ENCODE measurements around the gene TAMALIN.

Gene TAMALIN

GRCh38 chr12:52050116-52050757, 43.5 kb downstream of the TAMALIN start:
- Mint-ChIP-seq H3K4me1 (peaks cover 71% of the 10 kb centered on the region), H3K36me3 (peaks cover 7% of the 10 kb centered on the region), H3K27me3 (no peaks in the 10 kb centered on the region), H3K27ac (peak overlapping the region; percentile 98), H3K4me3 (peak overlapping the region; percentile 89), H3K9me3 (no peaks in the 10 kb centered on the region)
- no peak for ATAC-seq

- H3K4me3 Mint-ChIP-seq: peak within 1 kb of the TSS; percentile 89
Measured at GRCh38 chr12:52050758-52051541, 44.2 kb downstream of the TAMALIN start, which contains the start of gene NR4A1. TSS of gene NR4A1 (plus strand) at chr12:52051442. CDS start at chr12:52054329, 2,887 bp downstream.

GRCh38 chr12:52052468-52053186, 45.9 kb downstream of the TAMALIN start:
- peaks cover 20% of the 10 kb centered on the region for H3K36me3 Mint-ChIP-seq
- H3K9me3 Mint-ChIP-seq: no peaks in the 10 kb centered on the region
- H3K27ac Mint-ChIP-seq: peak overlapping the region; percentile 98
- H3K27me3 Mint-ChIP-seq: no peaks in the 10 kb centered on the region
- peaks cover 61% of the 10 kb centered on the region for H3K4me1 Mint-ChIP-seq
- no peak for ATAC-seq
- H3K4me3 Mint-ChIP-seq: peak overlapping the region; percentile 89

More at GRCh38 chr12:52050758-52051541, 44.2 kb downstream of the TAMALIN start, which contains the start of gene NR4A1:
- Mint-ChIP-seq H3K36me3 (peaks cover 7% of the 10 kb centered on the region), H3K27me3 (no peaks in the 10 kb centered on the region), H3K4me1 (peaks cover 66% of the 10 kb centered on the region), H3K9me3 (no peaks in the 10 kb centered on the region), H3K27ac (peak within 1 kb of the TSS; percentile 98)
- ATAC-seq: peak; percentile 93

- Mint-ChIP-seq H3K36me3 (peaks cover 25% of the 10 kb centered on the region), H3K4me3 (peak overlapping the region; percentile 89), H3K4me1 (peaks cover 61% of the 10 kb centered on the region), H3K27ac (peak overlapping the region; percentile 98), H3K27me3 (no peaks in the 10 kb centered on the region), H3K9me3 (no peaks in the 10 kb centered on the region)
- ATAC-seq: no peak
Measured at GRCh38 chr12:52053536-52054209, 46.9 kb downstream of the TAMALIN start.

GRCh38 chr12:52054231-52054832, 47.6 kb downstream of the TAMALIN start:
- peaks cover 57% of the 10 kb centered on the region for H3K4me1 Mint-ChIP-seq
- no peak for ATAC-seq
- peaks cover 30% of the 10 kb centered on the region for H3K36me3 Mint-ChIP-seq
- peak overlapping the region; percentile 98 for H3K27ac Mint-ChIP-seq
- H3K27me3 Mint-ChIP-seq: no peaks in the 10 kb centered on the region
- H3K4me3 Mint-ChIP-seq: no peak overlapping the region
- H3K9me3 Mint-ChIP-seq: no peaks in the 10 kb centered on the region

- no peak for ATAC-seq
- Mint-ChIP-seq H3K27me3 (no peaks in the 10 kb centered on the region), H3K36me3 (peaks cover 30% of the 10 kb centered on the region), H3K4me1 (peaks cover 50% of the 10 kb centered on the region), H3K4me3 (no peak overlapping the region), H3K9me3 (no peaks in the 10 kb centered on the region), H3K27ac (no peak overlapping the region)
Measured at GRCh38 chr12:52054833-52055730, 48.3 kb downstream of the TAMALIN start.

GRCh38 chr12:52055731-52056711, 49.3 kb downstream of the TAMALIN start:
- peaks cover 30% of the 10 kb centered on the region for H3K36me3 Mint-ChIP-seq
- peaks cover 43% of the 10 kb centered on the region for H3K4me1 Mint-ChIP-seq
- ATAC-seq: no peak
- H3K27ac Mint-ChIP-seq: no peak overlapping the region
- no peaks in the 10 kb centered on the region for H3K27me3 Mint-ChIP-seq
- no peak overlapping the region for H3K4me3 Mint-ChIP-seq
- no peaks in the 10 kb centered on the region for H3K9me3 Mint-ChIP-seq

- Mint-ChIP-seq H3K4me3 (no peak overlapping the region), H3K27me3 (no peaks in the 10 kb centered on the region), H3K36me3 (peaks cover 30% of the 10 kb centered on the region), H3K9me3 (no peaks in the 10 kb centered on the region), H3K27ac (no peak overlapping the region), H3K4me1 (peaks cover 34% of the 10 kb centered on the region)
- no peak for ATAC-seq
Measured at GRCh38 chr12:52056801-52057637, 50.3 kb downstream of the TAMALIN start.

- Mint-ChIP-seq H3K27me3 (no peaks in the 10 kb centered on the region), H3K27ac (no peak overlapping the region)
Measured at GRCh38 chr12:52057638-52058576, 51.2 kb downstream of the TAMALIN start.

GRCh38 chr12:52058631-52059361, 52.0 kb downstream of the TAMALIN start:
- Mint-ChIP-seq H3K36me3 (peaks cover 30% of the 10 kb centered on the region), H3K4me1 (peaks cover 16% of the 10 kb centered on the region), H3K4me3 (no peak overlapping the region), H3K27ac (no peak overlapping the region), H3K27me3 (peaks cover 5% of the 10 kb centered on the region), H3K9me3 (no peaks in the 10 kb centered on the region)
- ATAC-seq: no peak

More at GRCh38 chr12:52057638-52058576, 51.2 kb downstream of the TAMALIN start:
- Mint-ChIP-seq H3K36me3 (peaks cover 30% of the 10 kb centered on the region), H3K4me3 (no peak overlapping the region), H3K9me3 (no peaks in the 10 kb centered on the region), H3K4me1 (peaks cover 25% of the 10 kb centered on the region)
- no peak for ATAC-seq

All from stimulated activated memory B cell treated with anti-CD40 and anti-IgM and Interleukin-4, amounts not matched to agents 10 μg/mL and 1 μg/mL and 100 μg/mL, for 72 hours (primary cell).